ENCODE measurements around the gene NRM.
A peak's percentile ranks its signal among the peaks of the same experiment; 100 is the strongest.

The NRM gene

GRCh38 chr6:30685157-30686008, 5.4 kb downstream of the NRM start:
- H3K27ac ChIP-seq (ENCODE audit: low read depth, low read length) = peak overlapping the region; percentile 94
- peak overlapping the region; percentile 82 for H3K9ac ChIP-seq (ENCODE audit: low read length)
- H3K4me3 ChIP-seq (ENCODE audit: insufficient read depth, low read length, poor library complexity, severe bottlenecking) = peak overlapping the region; percentile 91
- peak overlapping the region; percentile 92 for H3K4me2 ChIP-seq (ENCODE audit: low read depth, low read length, poor library complexity, severe bottlenecking)
- no peak overlapping the region for H2AFZ ChIP-seq (ENCODE audit: low read depth, low read length, severe bottlenecking)
- peaks cover 67% of the 10 kb centered on the region for H3K79me2 ChIP-seq (ENCODE audit: insufficient read depth, low read length)
- TF ChIP-seq EZH2phosphoT487 (conservative IDR thresholded peaks at IDR 0.05; ENCODE audit: low read length) (no peak), CTCF (IDR thresholded peaks at IDR 0.05; ENCODE audit: insufficient read depth, low read length, poor library complexity, severe bottlenecking) (peak; percentile 64)
- H4K20me1 ChIP-seq (ENCODE audit: low read depth, low read length) = no peaks in the 10 kb centered on the region
- H3K9me3 ChIP-seq (ENCODE audit: insufficient read depth, low read length) = no peaks in the 10 kb centered on the region
- peaks cover 72% of the 10 kb centered on the region for H3F3A ChIP-seq (ENCODE audit: insufficient read depth)
- no peaks in the 10 kb centered on the region for H3K9me2 ChIP-seq (replicated peaks; ENCODE audit: insufficient read depth, low read length)
- H3K27me3 ChIP-seq (ENCODE audit: low read length) = no peaks in the 10 kb centered on the region
- H3K36me3 ChIP-seq (ENCODE audit: low read length) = no peaks in the 10 kb centered on the region

GRCh38 chr6:30684386-30685156, 6.2 kb downstream of the NRM start:
- Histone ChIP-seq H3K9me2 (replicated peaks; ENCODE audit: insufficient read depth, low read length) (no peaks in the 10 kb centered on the region), H3K27ac (ENCODE audit: low read depth, low read length) (peak overlapping the region; percentile 94), H3K9ac (ENCODE audit: low read length) (peak overlapping the region; percentile 82), H3K36me3 (ENCODE audit: low read length) (no peaks in the 10 kb centered on the region), H3K27me3 (ENCODE audit: low read length) (no peaks in the 10 kb centered on the region), H3K4me2 (ENCODE audit: low read depth, low read length, poor library complexity, severe bottlenecking) (peak overlapping the region; percentile 92), H3K9me3 (ENCODE audit: insufficient read depth, low read length) (no peaks in the 10 kb centered on the region), H3F3A (ENCODE audit: insufficient read depth) (peaks cover 75% of the 10 kb centered on the region), H4K20me1 (ENCODE audit: low read depth, low read length) (no peaks in the 10 kb centered on the region), H2AFZ (ENCODE audit: low read depth, low read length, severe bottlenecking) (no peak overlapping the region), H3K4me3 (ENCODE audit: insufficient read depth, low read length, poor library complexity, severe bottlenecking) (peak overlapping the region; percentile 91), H3K79me2 (ENCODE audit: insufficient read depth, low read length) (peaks cover 68% of the 10 kb centered on the region)
- no peak for TF ChIP-seq CTCF (IDR thresholded peaks at IDR 0.05; ENCODE audit: insufficient read depth, low read length, poor library complexity, severe bottlenecking)
- no peak for TF ChIP-seq EZH2phosphoT487 (conservative IDR thresholded peaks at IDR 0.05; ENCODE audit: low read length)

GRCh38 chr6:30683980-30684338, 6.8 kb downstream of the NRM start:
- Histone ChIP-seq H2AFZ (ENCODE audit: low read depth, low read length, severe bottlenecking) (no peak overlapping the region), H3K27ac (ENCODE audit: low read depth, low read length) (peak overlapping the region; percentile 94), H3K79me2 (ENCODE audit: insufficient read depth, low read length) (peaks cover 70% of the 10 kb centered on the region), H3F3A (ENCODE audit: insufficient read depth) (peaks cover 71% of the 10 kb centered on the region), H3K36me3 (ENCODE audit: low read length) (no peaks in the 10 kb centered on the region), H3K27me3 (ENCODE audit: low read length) (no peaks in the 10 kb centered on the region), H4K20me1 (ENCODE audit: low read depth, low read length) (no peaks in the 10 kb centered on the region), H3K9ac (ENCODE audit: low read length) (peak overlapping the region; percentile 82), H3K9me3 (ENCODE audit: insufficient read depth, low read length) (no peaks in the 10 kb centered on the region), H3K4me2 (ENCODE audit: low read depth, low read length, poor library complexity, severe bottlenecking) (peak overlapping the region; percentile 92), H3K4me3 (ENCODE audit: insufficient read depth, low read length, poor library complexity, severe bottlenecking) (peak overlapping the region; percentile 91), H3K9me2 (replicated peaks; ENCODE audit: insufficient read depth, low read length) (no peaks in the 10 kb centered on the region)
- TF ChIP-seq CTCF (IDR thresholded peaks at IDR 0.05; ENCODE audit: insufficient read depth, low read length, poor library complexity, severe bottlenecking) = no peak
- TF ChIP-seq EZH2phosphoT487 (conservative IDR thresholded peaks at IDR 0.05; ENCODE audit: low read length) = no peak

Measured in SU-DHL-6 (cell line).